ENCODE measurements around the gene CCDC158.

- TF ChIP-seq CTCF (IDR thresholded peaks at IDR 0.05) = no peak
- TF ChIP-seq EZH2 (IDR thresholded peaks at IDR 0.05; ENCODE audit: borderline replicate concordance, insufficient read depth, low read depth, low read length, poor library complexity, severe bottlenecking) = no peak
These were observed 14.1 kb upstream of the CCDC158 start, which contains the start of gene SHROOM3 for GRCh38 chr4:76434901-76435527.

Measured in B cell (primary cell).